GM12878 (cell line): Measurements from ENCODE around the gene IL4I1. TPM values are rescaled to one million over a fixed set of nuclear protein-coding genes. Genes with fewer than 3 reads are reported as not detected.

ENCODE experiments used
- BHLHE40 ChIP-seq, 2 experiments: fragments of 450-650 bp in 1 of 2; IDR thresholded peaks; 2 replicates each; pipeline ENCODE4 v1.6.1; 2011 to 2017; ENCODE audit warnings: low read depth in 2 of 2, borderline replicate concordance in 1 of 2, improper control_type of control experiment in 1 of 2, low read length in 1 of 2, mild to moderate bottlenecking in 1 of 2
- CHD1 ChIP-seq: IDR thresholded peaks from 2 replicates; pipeline ENCODE4 v1.6.1; 2012; ENCODE audit warnings: low read depth, low read length, improper control_type of control experiment
- FOXM1 ChIP-seq: IDR thresholded peaks from 2 replicates; pipeline ENCODE4 v1.6.1; 2012; ENCODE audit warnings: low read depth, mild to moderate bottlenecking, inconsistent platforms, low read length, moderate library complexity
- MEF2A ChIP-seq: IDR thresholded peaks from 2 replicates; pipeline ENCODE4 v1.6.1; 2011; ENCODE audit warnings: low read depth, mild to moderate bottlenecking, low read length, moderate library complexity; ENCODE audit not compliant: insufficient read depth
- MYB ChIP-seq: fragments of 150-350 bp; IDR thresholded peaks from 2 replicates; pipeline ENCODE4 v1.6.1; 2014; ENCODE audit warnings: mild to moderate bottlenecking, low read depth, low read length, borderline replicate concordance
- NFIC ChIP-seq: IDR thresholded peaks from 2 replicates; pipeline ENCODE4 v1.6.1; 2012; ENCODE audit warnings: low read depth, mild to moderate bottlenecking, inconsistent platforms, low read length, moderate library complexity
- NFYA ChIP-seq: IDR thresholded peaks from 2 replicates; pipeline ENCODE4 v1.6.1; 2011; ENCODE audit warnings: low read depth, mild to moderate bottlenecking, low read length, improper control_type of control experiment, borderline replicate concordance
- RELA ChIP-seq: fragments of 450-650 bp; IDR thresholded peaks from 2 replicates; pipeline ENCODE4 v1.8.0; 2014; ENCODE audit warnings: borderline replicate concordance; ENCODE audit not compliant: partially characterized antibody
- SIX5 ChIP-seq: IDR thresholded peaks from 2 replicates; pipeline ENCODE4 v1.6.1; 2011; ENCODE audit warnings: mild to moderate bottlenecking, low read depth, low read length, moderate library complexity; ENCODE audit not compliant: severe bottlenecking
- SMAD5 ChIP-seq: IDR thresholded peaks from 2 replicates; pipeline ENCODE4 v1.6.1; 2016; ENCODE audit warnings: antibody characterized with exemption, low read depth
- SP1 ChIP-seq: IDR thresholded peaks from one replicate; pipeline ENCODE4 v1.6.1; 2011; ENCODE audit warnings: low read depth, low read length
- STAT1 ChIP-seq: fragments of 450-650 bp; conservative IDR thresholded peaks from 2 replicates; pipeline ENCODE4 v1.6.1; 2014; ENCODE audit warnings: antibody characterized with exemption, mild to moderate bottlenecking
- ZNF217 ChIP-seq: fragments of 450-650 bp; IDR thresholded peaks from 2 replicates; pipeline ENCODE4 v1.6.1; 2017; ENCODE audit warnings: antibody characterized with exemption, mild to moderate bottlenecking
- polyA plus RNA-seq, 11 experiments: library from polyadenylated mRNA; depleted of rRNA in 4 of 11; unstranded in 6 of 11; stranded (reverse) in 5 of 11; fragments of >200 nt; fragmentation: Nextera tagmentation in 4 of 11; fragmentation: Illumina TruSeq in 1 of 11; extraction: Ambion mirVana in 4 of 11; extraction: Trizol in 1 of 11; gene quantifications; 1 replicate in 1 of 11; 2 replicates in 10 of 11; pipeline versions ENCODE4 v1.2.1 to v1.2.3, GENCODE V29; 2011 to 2016; ENCODE audit warnings: inconsistent platforms in 2 of 11, missing spikeins in 2 of 11, low read depth in 1 of 11
- total RNA-seq, 4 experiments: library from RNA; depleted of rRNA in 3 of 4; stranded (reverse); fragments of >200 nt in 3 of 4; fragmentation: Illumina TruSeq in 1 of 4; extraction: Trizol in 1 of 4; gene quantifications; 2 replicates each; pipeline versions ENCODE4 v1.2.1 to v1.2.3, GENCODE V29; 2013 to 2021
- TF ChIP-seq, protein P1 (sequence below): fragments of 150-350 bp; IDR thresholded peaks from 2 replicates; pipeline ENCODE4 v1.6.1; 2016; ENCODE audit warnings: low read depth, low read length
- TF ChIP-seq, protein P2 (sequence below): fragments of 450-650 bp; formaldehyde crosslinking; IDR thresholded peaks from 2 replicates; pipeline ENCODE4 v1.4.0; 2020; ENCODE audit warnings: mild to moderate bottlenecking, moderate library complexity
- TF ChIP-seq, protein P3 (sequence below): fragments of 450-650 bp; IDR thresholded peaks from 2 replicates; pipeline ENCODE4 v1.6.1; 2018; ENCODE audit warnings: mild to moderate bottlenecking, low read depth, moderate library complexity; ENCODE audit not compliant: partially characterized antibody
- TF ChIP-seq, protein P4 (sequence below): fragments of 450-650 bp; IDR thresholded peaks from 2 replicates; pipeline ENCODE4 v1.6.1; 2018; ENCODE audit warnings: borderline replicate concordance, mild to moderate bottlenecking; ENCODE audit not compliant: partially characterized antibody

Gene IL4I1
- total and polyA plus RNA-seq, 10 of the 15 experiments (the other 5 are each of a cell fraction or from before 2014, with no cell fraction given) = 0.62 to 83.8 (median 42.8) TPM

DNA sequence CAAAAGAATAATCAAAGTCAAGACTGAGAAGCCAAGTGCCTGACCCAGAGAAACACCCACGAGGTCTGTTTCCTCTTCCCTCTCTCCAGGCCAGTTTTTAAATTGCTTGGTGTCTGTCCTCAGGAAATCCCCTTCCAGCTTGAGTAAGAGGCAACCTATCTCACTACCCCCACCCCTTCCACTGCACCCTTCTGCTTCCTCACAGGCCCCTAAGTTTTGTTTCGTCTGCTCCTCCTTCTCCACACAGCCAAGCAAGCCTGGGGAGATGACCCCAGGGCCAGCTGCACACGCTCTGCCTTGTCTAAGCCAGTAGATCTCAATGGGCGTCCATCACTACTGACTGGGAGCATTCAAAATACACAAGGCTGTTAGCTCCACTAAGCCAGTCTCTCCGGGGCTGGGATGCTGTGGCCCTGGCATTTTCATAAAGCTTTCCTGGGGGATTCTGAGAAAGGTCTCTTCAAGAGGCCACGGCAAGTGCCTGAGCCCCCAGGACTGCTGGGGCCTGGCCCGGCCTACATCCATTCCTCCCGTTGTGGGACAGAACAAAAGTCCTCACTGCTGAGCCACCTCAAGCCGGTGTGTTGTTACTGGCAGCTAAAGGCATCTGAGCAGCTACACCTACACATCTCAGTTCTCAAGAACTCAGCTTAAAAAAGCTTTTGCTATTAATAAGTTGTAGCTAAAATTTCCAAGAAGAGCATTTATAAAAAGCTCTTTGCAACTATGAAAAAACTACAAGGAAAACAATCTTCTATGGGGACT is 14.9 kb upstream of the IL4I1 start (continued):
- TF ChIP-seq, protein P1, sequence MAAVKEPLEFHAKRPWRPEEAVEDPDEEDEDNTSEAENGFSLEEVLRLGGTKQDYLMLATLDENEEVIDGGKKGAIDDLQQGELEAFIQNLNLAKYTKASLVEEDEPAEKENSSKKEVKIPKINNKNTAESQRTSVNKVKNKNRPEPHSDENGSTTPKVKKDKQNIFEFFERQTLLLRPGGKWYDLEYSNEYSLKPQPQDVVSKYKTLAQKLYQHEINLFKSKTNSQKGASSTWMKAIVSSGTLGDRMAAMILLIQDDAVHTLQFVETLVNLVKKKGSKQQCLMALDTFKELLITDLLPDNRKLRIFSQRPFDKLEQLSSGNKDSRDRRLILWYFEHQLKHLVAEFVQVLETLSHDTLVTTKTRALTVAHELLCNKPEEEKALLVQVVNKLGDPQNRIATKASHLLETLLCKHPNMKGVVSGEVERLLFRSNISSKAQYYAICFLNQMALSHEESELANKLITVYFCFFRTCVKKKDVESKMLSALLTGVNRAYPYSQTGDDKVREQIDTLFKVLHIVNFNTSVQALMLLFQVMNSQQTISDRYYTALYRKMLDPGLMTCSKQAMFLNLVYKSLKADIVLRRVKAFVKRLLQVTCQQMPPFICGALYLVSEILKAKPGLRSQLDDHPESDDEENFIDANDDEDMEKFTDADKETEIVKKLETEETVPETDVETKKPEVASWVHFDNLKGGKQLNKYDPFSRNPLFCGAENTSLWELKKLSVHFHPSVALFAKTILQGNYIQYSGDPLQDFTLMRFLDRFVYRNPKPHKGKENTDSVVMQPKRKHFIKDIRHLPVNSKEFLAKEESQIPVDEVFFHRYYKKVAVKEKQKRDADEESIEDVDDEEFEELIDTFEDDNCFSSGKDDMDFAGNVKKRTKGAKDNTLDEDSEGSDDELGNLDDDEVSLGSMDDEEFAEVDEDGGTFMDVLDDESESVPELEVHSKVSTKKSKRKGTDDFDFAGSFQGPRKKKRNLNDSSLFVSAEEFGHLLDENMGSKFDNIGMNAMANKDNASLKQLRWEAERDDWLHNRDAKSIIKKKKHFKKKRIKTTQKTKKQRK = no peak
- TF ChIP-seq CHD1 = no peak
- TF ChIP-seq RELA = peak; percentile 90
- TF ChIP-seq, protein P2, sequence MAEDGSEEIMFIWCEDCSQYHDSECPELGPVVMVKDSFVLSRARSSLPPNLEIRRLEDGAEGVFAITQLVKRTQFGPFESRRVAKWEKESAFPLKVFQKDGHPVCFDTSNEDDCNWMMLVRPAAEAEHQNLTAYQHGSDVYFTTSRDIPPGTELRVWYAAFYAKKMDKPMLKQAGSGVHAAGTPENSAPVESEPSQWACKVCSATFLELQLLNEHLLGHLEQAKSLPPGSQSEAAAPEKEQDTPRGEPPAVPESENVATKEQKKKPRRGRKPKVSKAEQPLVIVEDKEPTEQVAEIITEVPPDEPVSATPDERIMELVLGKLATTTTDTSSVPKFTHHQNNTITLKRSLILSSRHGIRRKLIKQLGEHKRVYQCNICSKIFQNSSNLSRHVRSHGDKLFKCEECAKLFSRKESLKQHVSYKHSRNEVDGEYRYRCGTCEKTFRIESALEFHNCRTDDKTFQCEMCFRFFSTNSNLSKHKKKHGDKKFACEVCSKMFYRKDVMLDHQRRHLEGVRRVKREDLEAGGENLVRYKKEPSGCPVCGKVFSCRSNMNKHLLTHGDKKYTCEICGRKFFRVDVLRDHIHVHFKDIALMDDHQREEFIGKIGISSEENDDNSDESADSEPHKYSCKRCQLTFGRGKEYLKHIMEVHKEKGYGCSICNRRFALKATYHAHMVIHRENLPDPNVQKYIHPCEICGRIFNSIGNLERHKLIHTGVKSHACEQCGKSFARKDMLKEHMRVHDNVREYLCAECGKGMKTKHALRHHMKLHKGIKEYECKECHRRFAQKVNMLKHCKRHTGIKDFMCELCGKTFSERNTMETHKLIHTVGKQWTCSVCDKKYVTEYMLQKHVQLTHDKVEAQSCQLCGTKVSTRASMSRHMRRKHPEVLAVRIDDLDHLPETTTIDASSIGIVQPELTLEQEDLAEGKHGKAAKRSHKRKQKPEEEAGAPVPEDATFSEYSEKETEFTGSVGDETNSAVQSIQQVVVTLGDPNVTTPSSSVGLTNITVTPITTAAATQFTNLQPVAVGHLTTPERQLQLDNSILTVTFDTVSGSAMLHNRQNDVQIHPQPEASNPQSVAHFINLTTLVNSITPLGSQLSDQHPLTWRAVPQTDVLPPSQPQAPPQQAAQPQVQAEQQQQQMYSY (CRISPR knock-in tag) = no peak
- TF ChIP-seq, protein P3, sequence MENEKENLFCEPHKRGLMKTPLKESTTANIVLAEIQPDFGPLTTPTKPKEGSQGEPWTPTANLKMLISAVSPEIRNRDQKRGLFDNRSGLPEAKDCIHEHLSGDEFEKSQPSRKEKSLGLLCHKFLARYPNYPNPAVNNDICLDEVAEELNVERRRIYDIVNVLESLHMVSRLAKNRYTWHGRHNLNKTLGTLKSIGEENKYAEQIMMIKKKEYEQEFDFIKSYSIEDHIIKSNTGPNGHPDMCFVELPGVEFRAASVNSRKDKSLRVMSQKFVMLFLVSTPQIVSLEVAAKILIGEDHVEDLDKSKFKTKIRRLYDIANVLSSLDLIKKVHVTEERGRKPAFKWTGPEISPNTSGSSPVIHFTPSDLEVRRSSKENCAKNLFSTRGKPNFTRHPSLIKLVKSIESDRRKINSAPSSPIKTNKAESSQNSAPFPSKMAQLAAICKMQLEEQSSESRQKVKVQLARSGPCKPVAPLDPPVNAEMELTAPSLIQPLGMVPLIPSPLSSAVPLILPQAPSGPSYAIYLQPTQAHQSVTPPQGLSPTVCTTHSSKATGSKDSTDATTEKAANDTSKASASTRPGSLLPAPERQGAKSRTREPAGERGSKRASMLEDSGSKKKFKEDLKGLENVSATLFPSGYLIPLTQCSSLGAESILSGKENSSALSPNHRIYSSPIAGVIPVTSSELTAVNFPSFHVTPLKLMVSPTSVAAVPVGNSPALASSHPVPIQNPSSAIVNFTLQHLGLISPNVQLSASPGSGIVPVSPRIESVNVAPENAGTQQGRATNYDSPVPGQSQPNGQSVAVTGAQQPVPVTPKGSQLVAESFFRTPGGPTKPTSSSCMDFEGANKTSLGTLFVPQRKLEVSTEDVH = no peak
- no peak for TF ChIP-seq SIX5
- TF ChIP-seq NFIC = peak; percentile 58
- no peak for TF ChIP-seq NFYA
- no peak for TF ChIP-seq STAT1
- TF ChIP-seq FOXM1 = no peak
- TF ChIP-seq SMAD5 = no peak
- TF ChIP-seq BHLHE40 (IDR thresholded peaks at IDR 0.05; ENCODE audit: borderline replicate concordance in 1 of 2, low read depth in 2 of 2, low read length in 1 of 2) = peak; percentile 17 to 35; a peak in 1 of 4 replicates
- TF ChIP-seq, protein P4, sequence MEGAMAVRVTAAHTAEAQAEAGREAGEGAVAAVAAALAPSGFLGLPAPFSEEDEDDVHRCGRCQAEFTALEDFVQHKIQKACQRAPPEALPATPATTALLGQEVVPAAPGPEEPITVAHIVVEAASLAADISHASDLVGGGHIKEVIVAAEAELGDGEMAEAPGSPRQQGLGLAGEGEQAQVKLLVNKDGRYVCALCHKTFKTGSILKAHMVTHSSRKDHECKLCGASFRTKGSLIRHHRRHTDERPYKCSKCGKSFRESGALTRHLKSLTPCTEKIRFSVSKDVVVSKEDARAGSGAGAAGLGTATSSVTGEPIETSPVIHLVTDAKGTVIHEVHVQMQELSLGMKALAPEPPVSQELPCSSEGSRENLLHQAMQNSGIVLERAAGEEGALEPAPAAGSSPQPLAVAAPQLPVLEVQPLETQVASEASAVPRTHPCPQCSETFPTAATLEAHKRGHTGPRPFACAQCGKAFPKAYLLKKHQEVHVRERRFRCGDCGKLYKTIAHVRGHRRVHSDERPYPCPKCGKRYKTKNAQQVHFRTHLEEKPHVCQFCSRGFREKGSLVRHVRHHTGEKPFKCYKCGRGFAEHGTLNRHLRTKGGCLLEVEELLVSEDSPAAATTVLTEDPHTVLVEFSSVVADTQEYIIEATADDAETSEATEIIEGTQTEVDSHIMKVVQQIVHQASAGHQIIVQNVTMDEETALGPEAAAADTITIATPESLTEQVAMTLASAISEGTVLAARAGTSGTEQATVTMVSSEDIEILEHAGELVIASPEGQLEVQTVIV = no peak
- TF ChIP-seq MYB = no peak
- TF ChIP-seq MEF2A = peak; percentile 80
- TF ChIP-seq SP1 = peak; percentile 56
- no peak for TF ChIP-seq ZNF217
